Upper lobe of left lung (tissue), 6 donors: ENCODE data around the gene MSMB. TPM values are rescaled to one million over a fixed set of nuclear protein-coding genes. Genes with fewer than 3 reads are reported as not detected.

Experiments used
- ATAC-seq, 2 donors: fragments of 200-7000 bp; cut with Tn5 transposase; one replicate each; pipeline ENCODE4 v1.9.1; 2022; ENCODE audit warnings: mild to moderate bottlenecking in 2 of 2, moderate library complexity in 2 of 2; ENCODE audit not compliant: low FRiP score in 2 of 2
- DNase-seq, 2 donors: peaks; one replicate each; pipeline ENCODE4 v3.0.0-alpha.2; 2019 to 2020
- H3K27ac ChIP-seq, 4 donors: fragments of 200-600 bp; sonication (generic); one replicate each; pipeline ENCODE4 v1.5.1; 2016 to 2019
- H3K27me3 ChIP-seq, 4 donors: fragments of 200-600 bp; sonication (generic); one replicate each; pipeline ENCODE4 v1.5.1; 2017 to 2019
- H3K36me3 ChIP-seq, 4 donors: fragments of 200-600 bp; sonication (generic); one replicate each; pipeline ENCODE4 v1.5.1; 2016 to 2019
- H3K4me1 ChIP-seq, 4 donors: fragments of 200-600 bp; sonication (generic); one replicate each; pipeline ENCODE4 v1.5.1; 2018 to 2019
- H3K4me3 ChIP-seq, 4 donors: fragments of 200-600 bp; sonication (generic); one replicate each; pipeline ENCODE4 v1.5.1; 2017 to 2019; ENCODE audit warnings: mild to moderate bottlenecking in 2 of 4, moderate library complexity in 1 of 4
- H3K9me3 ChIP-seq, 4 donors: fragments of 200-600 bp; sonication (generic); one replicate each; pipeline ENCODE4 v1.5.1; 2018 to 2019
- CTCF ChIP-seq, 6 experiments: fragments of 450-650 bp in 4 of 6; fragments of 200-600 bp in 2 of 6; sonication (generic) in 2 of 6; IDR thresholded peaks; one replicate each; pipeline ENCODE4 v1.5.1; 2016 to 2019; ENCODE audit warnings: antibody characterized with exemption in 6 of 6
- EP300 ChIP-seq, 4 donors: sonication (generic); formaldehyde crosslinking; IDR thresholded peaks; one replicate each; pipeline ENCODE4 v1.5.1; 2017; ENCODE audit warnings: antibody characterized with exemption in 4 of 4, control low read depth in 2 of 4
- POLR2A ChIP-seq, 4 donors: fragments of 450-650 bp; IDR thresholded peaks; one replicate each; pipeline ENCODE4 v1.5.1; 2016 to 2017; ENCODE audit warnings: antibody characterized with exemption in 4 of 4, mild to moderate bottlenecking in 2 of 4
- POLR2AphosphoS5 ChIP-seq, 2 donors: sonication (generic); formaldehyde crosslinking; IDR thresholded peaks; one replicate each; pipeline ENCODE4 v1.5.1; 2017; ENCODE audit warnings: antibody characterized with exemption in 2 of 2
- WGBS, 2 donors: methylation state at CpG; one replicate each; pipeline ENCODE4 v1.1.5; 2017 to 2018; 5-methylcytosine and 5-hydroxymethylcytosine counted together
- total RNA-seq, 6 donors: library from RNA; depleted of rRNA in 4 of 6; stranded (reverse); fragments of >200 nt in 4 of 6; gene quantifications; one replicate each; pipeline versions ENCODE4 v1.1.0 to v1.2.1, GENCODE V29; 2016 to 2021
- donor health status: DM: no; HTN: no; CAD: no; lungs with moderate emphysema.
- donor health status: DM: no; HTN: yes; CAD: no; lungs with severe emphysema.

MSMB gene
- total RNA-seq, 6 donors from 2014 or later: 7.8 TPM; not detected in 5

- 75 to 76% methylated on average over 12 of the region's 12 CpGs for WGBS, 2 donors
- no peak for ATAC-seq
- Histone ChIP-seq H3K9me3 (no peaks in the 10 kb centered on the region), H3K27ac (no peak overlapping the region), H3K4me3 (no peak overlapping the region), H3K27me3 (no peaks in the 10 kb centered on the region), H3K4me1 (no peaks in the 10 kb centered on the region), H3K36me3 (no peaks in the 10 kb centered on the region)
- DNase-seq: no peak
- TF ChIP-seq POLR2A (IDR thresholded peaks at IDR 0.05) (no peak), POLR2AphosphoS5 (IDR thresholded peaks at IDR 0.05) (no peak), EP300 (IDR thresholded peaks at IDR 0.05) (no peak), CTCF (IDR thresholded peaks at IDR 0.05) (no peak)
Measured at GRCh38 chr10:46084321-46085165, 38.5 kb upstream of the MSMB start.

GRCh38 chr10:46080886-46081285, 34.8 kb upstream of the MSMB start:
- ATAC-seq: no peak
- H3K27me3 ChIP-seq: no peaks in the 10 kb centered on the region
- H3K4me3 ChIP-seq: no peak overlapping the region
- no peaks in the 10 kb centered on the region for H3K9me3 ChIP-seq
- DNase-seq: no peak
- H3K36me3 ChIP-seq: no peaks in the 10 kb centered on the region
- no peaks in the 10 kb centered on the region for H3K4me1 ChIP-seq
- TF ChIP-seq POLR2A (IDR thresholded peaks at IDR 0.05): no peak
- no peak for TF ChIP-seq POLR2AphosphoS5 (IDR thresholded peaks at IDR 0.05)
- no peak for TF ChIP-seq CTCF (IDR thresholded peaks at IDR 0.05)
- TF ChIP-seq EP300 (IDR thresholded peaks at IDR 0.05): no peak
- WGBS, 2 donors: 65 to 82% methylated on average over 2 of the region's 2 CpGs
- H3K27ac ChIP-seq: no peak overlapping the region

- no peaks in the 10 kb centered on the region for H3K9me3 ChIP-seq
- DNase-seq (no peak), ATAC-seq (peak; percentile 51 to 58)
- no peak overlapping the region for H3K4me3 ChIP-seq
- H3K27ac ChIP-seq: peak overlapping the region in 1 of 4 donors; percentile 23
- 29 to 39% methylated on average over 4 of the region's 4 CpGs for WGBS, 2 donors
- H3K36me3 ChIP-seq: no peaks in the 10 kb centered on the region
- no peaks in the 10 kb centered on the region for H3K27me3 ChIP-seq
- TF ChIP-seq EP300 (IDR thresholded peaks at IDR 0.05): no peak
- no peak for TF ChIP-seq POLR2A (IDR thresholded peaks at IDR 0.05)
- no peak for TF ChIP-seq CTCF (IDR thresholded peaks at IDR 0.05)
- no peak for TF ChIP-seq POLR2AphosphoS5 (IDR thresholded peaks at IDR 0.05)
- no peaks in the 10 kb centered on the region for H3K4me1 ChIP-seq
Measured at GRCh38 chr10:46079831-46080585, 33.9 kb upstream of the MSMB start.

GRCh38 chr10:46077731-46078413, 31.8 kb upstream of the MSMB start:
- Histone ChIP-seq H3K4me3 (no peak overlapping the region), H3K4me1 (no peaks in the 10 kb centered on the region), H3K9me3 (no peaks in the 10 kb centered on the region), H3K27me3 (no peaks in the 10 kb centered on the region), H3K36me3 (no peaks in the 10 kb centered on the region), H3K27ac (peak overlapping the region in 1 of 4 donors; percentile 72)
- 82 to 87% methylated on average over 4 to 5 of the region's 5 CpGs for WGBS, 2 donors
- DNase-seq: no peak
- peak; percentile 35 to 49 for ATAC-seq
- TF ChIP-seq CTCF (IDR thresholded peaks at IDR 0.05): no peak
- no peak for TF ChIP-seq EP300 (IDR thresholded peaks at IDR 0.05)
- TF ChIP-seq POLR2A (IDR thresholded peaks at IDR 0.05): no peak
- no peak for TF ChIP-seq POLR2AphosphoS5 (IDR thresholded peaks at IDR 0.05)
